Measurements from ENCODE around the gene VPS35.

- TF ChIP-seq CTCF (IDR thresholded peaks at IDR 0.05): no peak
- TF ChIP-seq POLR2A (IDR thresholded peaks at IDR 0.05): no peak
Observed at GRCh38 chr16:46658925-46659324, 30.1 kb downstream of the VPS35 start.
